ENCODE results near the gene CCDC63. TPM values are rescaled to one million over a fixed set of nuclear protein-coding genes. Genes with fewer than 3 reads are reported as not detected.
A peak's percentile ranks its signal among the peaks of the same experiment; 100 is the strongest.

CCDC63 gene
- total RNA-seq, 2 donors from 2014 or later, result 0.95 to 3.1 TPM

- H3K9ac ChIP-seq (ENCODE audit: extremely low read depth, low read length, poor library complexity, severe bottlenecking), result no peak overlapping the region
- no peaks in the 10 kb centered on the region for H3K9me3 ChIP-seq (ENCODE audit: control insufficient read depth, low read length)
- no peaks in the 10 kb centered on the region for H3K27me3 Mint-ChIP-seq (ENCODE audit: insufficient read depth)
- peaks cover 7% of the 10 kb centered on the region for H3K4me1 ChIP-seq (ENCODE audit: control insufficient read depth, insufficient read depth, low read length)
- no peaks in the 10 kb centered on the region for H3K36me3 ChIP-seq (ENCODE audit: control insufficient read depth, insufficient read depth, low read length)
- H3K9me3 Mint-ChIP-seq, result no peaks in the 10 kb centered on the region
- peaks cover 2% of the 10 kb centered on the region for H3K36me3 Mint-ChIP-seq (ENCODE audit: low read depth)
- H3K4me1 Mint-ChIP-seq, result peaks cover 23% of the 10 kb centered on the region
- WGBS, 2 experiments (ENCODE audit: insufficient coverage in 1 of 2, insufficient read length in 1 of 2), result 54 to 58% methylated on average over 3 of the region's 3 CpGs
- H3K27ac ChIP-seq (ENCODE audit: low read depth, low read length), result no peak overlapping the region
- no peak for TF ChIP-seq CTCF (conservative IDR thresholded peaks at IDR 0.05)
- H3K4me3 ChIP-seq (ENCODE audit: low read length), result no peak overlapping the region
- DNase-seq, result peak; percentile 90
- H3K27me3 ChIP-seq (ENCODE audit: control insufficient read depth, insufficient read depth, low read length, poor library complexity, severe bottlenecking), result no peaks in the 10 kb centered on the region
- H3K27ac Mint-ChIP-seq, result peak overlapping the region; percentile 87
- H3K4me3 Mint-ChIP-seq, result no peak overlapping the region
Measured at GRCh38 chr12:110934093-110934852, 87.5 kb downstream of the CCDC63 start.

GRCh38 chr12:110935588-110935987 is 88.8 kb downstream of the CCDC63 start:
- no peak overlapping the region for H3K4me3 Mint-ChIP-seq
- 94 to 96% methylated on average over 4 of the region's 4 CpGs for whole genome bisulfite sequencing, 2 experiments (ENCODE audit: insufficient coverage in 1 of 2, insufficient read length in 1 of 2)
- H3K27ac Mint-ChIP-seq, result peak overlapping the region; percentile 76
- TF ChIP-seq CTCF (conservative IDR thresholded peaks at IDR 0.05), result no peak
- H3K4me1 Mint-ChIP-seq, result peaks cover 23% of the 10 kb centered on the region
- H3K9ac ChIP-seq (ENCODE audit: extremely low read depth, low read length, poor library complexity, severe bottlenecking), result no peak overlapping the region
- H3K36me3 ChIP-seq (ENCODE audit: control insufficient read depth, insufficient read depth, low read length), result no peaks in the 10 kb centered on the region
- peaks cover 2% of the 10 kb centered on the region for H3K36me3 Mint-ChIP-seq (ENCODE audit: low read depth)
- H3K4me1 ChIP-seq (ENCODE audit: control insufficient read depth, insufficient read depth, low read length), result peaks cover 7% of the 10 kb centered on the region
- H3K9me3 Mint-ChIP-seq, result no peaks in the 10 kb centered on the region
- no peak overlapping the region for H3K27ac ChIP-seq (ENCODE audit: low read depth, low read length)
- H3K4me3 ChIP-seq (ENCODE audit: low read length), result no peak overlapping the region
- H3K27me3 ChIP-seq (ENCODE audit: control insufficient read depth, insufficient read depth, low read length, poor library complexity, severe bottlenecking), result no peaks in the 10 kb centered on the region
- no peaks in the 10 kb centered on the region for H3K9me3 ChIP-seq (ENCODE audit: control insufficient read depth, low read length)
- no peak for DNase-seq
- no peaks in the 10 kb centered on the region for H3K27me3 Mint-ChIP-seq (ENCODE audit: insufficient read depth)

GRCh38 chr12:110936367-110937103 is 89.7 kb downstream of the CCDC63 start:
- Mint-ChIP-seq H3K4me3 (peak overlapping the region; percentile 49), H3K4me1 (peaks cover 25% of the 10 kb centered on the region), H3K27me3 (ENCODE audit: insufficient read depth) (no peaks in the 10 kb centered on the region), H3K27ac (peak overlapping the region; percentile 76), H3K36me3 (ENCODE audit: low read depth) (peaks cover 2% of the 10 kb centered on the region), H3K9me3 (no peaks in the 10 kb centered on the region)
- H3K9me3 ChIP-seq (ENCODE audit: control insufficient read depth, low read length), result no peaks in the 10 kb centered on the region
- peak overlapping the region; percentile 33 for H3K9ac ChIP-seq (ENCODE audit: extremely low read depth, low read length, poor library complexity, severe bottlenecking)
- H3K36me3 ChIP-seq (ENCODE audit: control insufficient read depth, insufficient read depth, low read length), result no peaks in the 10 kb centered on the region
- H3K27ac ChIP-seq (ENCODE audit: low read depth, low read length), result no peak overlapping the region
- H3K4me3 ChIP-seq (ENCODE audit: low read length), result peak overlapping the region; percentile 81
- peaks cover 7% of the 10 kb centered on the region for H3K4me1 ChIP-seq (ENCODE audit: control insufficient read depth, insufficient read depth, low read length)
- 19 to 24% methylated on average over 7 to 13 of the region's 13 CpGs for WGBS, 2 experiments (ENCODE audit: insufficient coverage in 1 of 2, insufficient read length in 1 of 2)
- no peaks in the 10 kb centered on the region for H3K27me3 ChIP-seq (ENCODE audit: control insufficient read depth, insufficient read depth, low read length, poor library complexity, severe bottlenecking)
- peak; percentile 88 for DNase-seq
- TF ChIP-seq CTCF (conservative IDR thresholded peaks at IDR 0.05), result no peak
